Peyer's patch (tissue), 4 donors: ENCODE data around the gene PLEKHA6. TPM values are rescaled to one million over a fixed set of nuclear protein-coding genes. Genes with fewer than 3 reads are reported as not detected.

Source experiments
- DNase-seq, 3 donors: peaks; one replicate each; pipeline ENCODE4 v3.0.0-alpha.2; 2017 to 2019
- H3K27ac ChIP-seq, 4 donors: fragments of 200-600 bp; sonication (generic); one replicate each; pipeline ENCODE4 v1.5.1; 2016 to 2019
- H3K27me3 ChIP-seq, 2 donors: fragments of 200-600 bp; sonication (generic); one replicate each; pipeline ENCODE4 v1.5.1; 2019
- H3K36me3 ChIP-seq, 3 donors: fragments of 200-600 bp; sonication (generic); one replicate each; pipeline ENCODE4 v1.5.1; 2016 to 2019
- H3K4me1 ChIP-seq, 4 donors: fragments of 200-600 bp; sonication (generic); one replicate each; pipeline ENCODE4 v1.5.1; 2016 to 2019
- H3K4me3 ChIP-seq, 4 donors: fragments of 200-600 bp; sonication (generic); 1 replicate in 3 of 4; 2 replicates in 1 of 4; pipeline ENCODE4 v1.5.1; 2016 to 2019; ENCODE audit warnings: mild to moderate bottlenecking in 1 of 4
- H3K9me3 ChIP-seq, 4 donors: fragments of 200-600 bp; sonication (generic); one replicate each; pipeline ENCODE4 v1.5.1; 2016 to 2019; ENCODE audit warnings: mild to moderate bottlenecking in 1 of 4
- CTCF ChIP-seq, 6 experiments: fragments of 450-650 bp in 4 of 6; fragments of 200-600 bp in 2 of 6; sonication (generic) in 1 of 6; IDR thresholded peaks; one replicate each; pipeline ENCODE4 v1.5.1; 2017 to 2019; ENCODE audit warnings: antibody characterized with exemption in 6 of 6, mild to moderate bottlenecking in 3 of 6, moderate library complexity in 1 of 6
- POLR2A ChIP-seq, 2 donors: fragments of 450-650 bp; IDR thresholded peaks; one replicate each; pipeline ENCODE4 v1.5.1; 2017; ENCODE audit warnings: antibody characterized with exemption in 2 of 2, mild to moderate bottlenecking in 2 of 2, moderate library complexity in 2 of 2
- total RNA-seq, 4 donors: library from RNA; depleted of rRNA; stranded (reverse); fragments of >200 nt; gene quantifications; one replicate each; pipeline ENCODE4 v1.1.0, GENCODE V29; 2016

The PLEKHA6 gene
- total RNA-seq, 4 donors from 2014 or later = 57.3 to 91.6 (median 70.2) TPM

- TF ChIP-seq CTCF (IDR thresholded peaks at IDR 0.05) (no peak), POLR2A (IDR thresholded peaks at IDR 0.05) (no peak)
- no peaks in the 10 kb centered on the region for H3K27me3 ChIP-seq
- no peaks in the 10 kb centered on the region for H3K36me3 ChIP-seq
- no peak for DNase-seq
- H3K27ac ChIP-seq = peak overlapping the region in 1 of 4 donors; percentile 1
- H3K9me3 ChIP-seq = no peaks in the 10 kb centered on the region
- no peak overlapping the region for H3K4me3 ChIP-seq
- H3K4me1 ChIP-seq = peaks cover 0 to 38% (median 6%) of the 10 kb centered on the region in 4 donors
Observed at GRCh38 chr1:204289280-204289679, 70.4 kb downstream of the PLEKHA6 start.

GRCh38 chr1:204288021-204288588 is 71.6 kb downstream of the PLEKHA6 start:
- H3K27ac ChIP-seq = peak overlapping the region in 3 of 4 donors; percentile 59 to 66 (median 63)

GRCh38 chr1:204287466-204287891 is 72.2 kb downstream of the PLEKHA6 start:
- peaks cover 0 to 38% (median 6%) of the 10 kb centered on the region in 4 donors for H3K4me1 ChIP-seq
- H3K36me3 ChIP-seq = no peaks in the 10 kb centered on the region
- H3K9me3 ChIP-seq = no peaks in the 10 kb centered on the region
- TF ChIP-seq POLR2A (IDR thresholded peaks at IDR 0.05) (no peak), CTCF (IDR thresholded peaks at IDR 0.05) (no peak)
- peak overlapping the region in 1 of 4 donors; percentile 3 for H3K4me3 ChIP-seq
- H3K27ac ChIP-seq = peak overlapping the region; percentile 30 to 66 (median 61)
- no peaks in the 10 kb centered on the region for H3K27me3 ChIP-seq
- no peak for DNase-seq

More at GRCh38 chr1:204288021-204288588, 71.6 kb downstream of the PLEKHA6 start:
- TF ChIP-seq POLR2A (IDR thresholded peaks at IDR 0.05) = no peak
- TF ChIP-seq CTCF (IDR thresholded peaks at IDR 0.05) = peak in 2 of 6 experiments; percentile 4 to 5
- DNase-seq = peak in 2 of 3 donors; percentile 74 to 80
- no peaks in the 10 kb centered on the region for H3K27me3 ChIP-seq
- H3K4me1 ChIP-seq = peaks cover 0 to 38% (median 6%) of the 10 kb centered on the region in 4 donors
- H3K9me3 ChIP-seq = no peaks in the 10 kb centered on the region
- no peak overlapping the region for H3K4me3 ChIP-seq
- H3K36me3 ChIP-seq = no peaks in the 10 kb centered on the region

GRCh38 chr1:204286831-204287421 is 72.8 kb downstream of the PLEKHA6 start:
- Histone ChIP-seq H3K27me3 (no peaks in the 10 kb centered on the region), H3K9me3 (no peaks in the 10 kb centered on the region), H3K4me3 (peak overlapping the region in 3 of 4 donors; percentile 3 to 30 (median 18)), H3K4me1 (peaks cover 0 to 38% (median 6%) of the 10 kb centered on the region in 4 donors), H3K36me3 (no peaks in the 10 kb centered on the region), H3K27ac (peak overlapping the region; percentile 58 to 66 (median 61))
- TF ChIP-seq POLR2A (IDR thresholded peaks at IDR 0.05) (no peak), CTCF (IDR thresholded peaks at IDR 0.05) (peak in 2 of 6 experiments; percentile 6 to 10)
- DNase-seq = peak in 2 of 3 donors; percentile 60 to 68

- H3K4me1 ChIP-seq = peaks cover 0 to 38% (median 6%) of the 10 kb centered on the region in 4 donors
- peak overlapping the region in 3 of 4 donors; percentile 34 to 66 (median 63) for H3K27ac ChIP-seq
- no peak overlapping the region for H3K4me3 ChIP-seq
Observed at GRCh38 chr1:204286315-204286714, 73.4 kb downstream of the PLEKHA6 start.

More at GRCh38 chr1:204286315-204286714, 73.4 kb downstream of the PLEKHA6 start:
- no peak for DNase-seq
- Histone ChIP-seq H3K27me3 (no peaks in the 10 kb centered on the region), H3K9me3 (no peaks in the 10 kb centered on the region), H3K36me3 (no peaks in the 10 kb centered on the region)
- no peak for TF ChIP-seq CTCF (IDR thresholded peaks at IDR 0.05)
- TF ChIP-seq POLR2A (IDR thresholded peaks at IDR 0.05) = no peak
